Heart right ventricle (tissue), 16 donors: ENCODE data around the gene RAB44. TPM values are rescaled to one million over a fixed set of nuclear protein-coding genes. Genes with fewer than 3 reads are reported as not detected.

Experiments used
- ATAC-seq, 8 donors: fragments of 200-7000 bp; cut with Tn5 transposase; one replicate each; pipeline ENCODE4 v1.9.1; 2020; ENCODE audit warnings: mild to moderate bottlenecking in 8 of 8, moderate library complexity in 8 of 8, moderate number of reproducible peaks in 1 of 8
- DNase-seq, 2 donors: peaks; one replicate each; pipeline ENCODE4 v3.0.0-alpha.2; 2020
- H3K27ac ChIP-seq, 10 donors: fragments of 200-600 bp; sonication (generic) in 2 of 10; one replicate each; pipeline versions ENCODE4 v1.5.0 to v1.8.0; 2020 to 2022; ENCODE audit warnings: mild to moderate bottlenecking in 3 of 10
- H3K27me3 ChIP-seq, 7 donors: fragments of 200-600 bp; one replicate each; pipeline ENCODE4 v1.8.0; 2021 to 2022; ENCODE audit warnings: mild to moderate bottlenecking in 2 of 7
- H3K36me3 ChIP-seq, 9 donors: fragments of 200-600 bp; sonication (generic) in 1 of 9; one replicate each; pipeline versions ENCODE4 v1.5.0 to v1.8.0; 2020 to 2022; ENCODE audit warnings: mild to moderate bottlenecking in 2 of 9
- H3K4me1 ChIP-seq, 9 donors: fragments of 200-600 bp; sonication (generic) in 1 of 9; one replicate each; pipeline versions ENCODE4 v1.5.0 to v1.8.0; 2020 to 2022; ENCODE audit warnings: mild to moderate bottlenecking in 4 of 9
- H3K4me3 ChIP-seq, 10 donors: fragments of 200-600 bp; sonication (generic) in 2 of 10; one replicate each; pipeline versions ENCODE4 v1.5.0 to v1.8.0; 2020 to 2022; ENCODE audit warnings: mild to moderate bottlenecking in 7 of 10, moderate library complexity in 2 of 10
- H3K9me3 ChIP-seq, 11 donors: fragments of 200-600 bp in 10 of 11; sonication (generic) in 2 of 11; one replicate each; pipeline versions ENCODE4 v1.5.0 to v1.8.0; 2013 to 2022; ENCODE audit warnings: mild to moderate bottlenecking in 2 of 11, control low read depth in 1 of 11, moderate library complexity in 1 of 11
- WGBS, 2 donors: extraction: QIAGEN DNeasy Blood & Tissue Kit; methylation state at CpG; one replicate each; pipeline ENCODE4 v1.1.7; 2013; ENCODE audit warnings: inconsistent platforms in 1 of 2; 5-methylcytosine and 5-hydroxymethylcytosine counted together
- intact Hi-C, 10 donors: fragments of 100-400 bp; cut with DNase I; formaldehyde crosslinking; loops; one replicate each; pipeline versions ENCODE4 v1.11.1 to v1.14.2; 2022
- polyA plus RNA-seq, 2 donors: library from polyadenylated mRNA; stranded (reverse); fragments of 200-250 nt; gene quantifications; one replicate each; pipeline ENCODE4 v1.2.3, GENCODE V29; 2013
- total RNA-seq, 10 donors: library from RNA; stranded (reverse); fragmentation: NEBNext Ultra II Directional in 3 of 10; extraction: Animal tissue kit (Norgen Biotek cat#: 25700) in 3 of 10; gene quantifications; one replicate each; pipeline versions ENCODE4 v1.2.1 to v1.2.4, GENCODE V29; 2021 to 2023
- TF ChIP-seq, protein P1 (sequence below), 9 donors: fragments of 200-600 bp; sonication (generic) in 2 of 9; IDR thresholded peaks; one replicate each; pipeline versions ENCODE4 v1.5.0 to v1.8.0; 2021 to 2022; ENCODE audit warnings: antibody characterized with exemption in 9 of 9, mild to moderate bottlenecking in 5 of 9, moderate library complexity in 1 of 9
- donor health status: Arrhythmogenic right ventricular cardiomyopathy.
- donor health status: ischemic (EF 13 %, LVEDD 7.1; RV severe dilation, severe dysfunction).
- donor health status: healthy with polysubstance abuse.
- donor health status: DM: no; HTN: yes; CAD: no.
- donor health status: DM: no; HTN: no; CAD: no.
- donor health status: ischemic (EF 25% LVEDD 6.9; RV normal size, moderate dysfunction).
- donor health status: ischemic (EF 25% LVEDD 5.7; RV mildly dilated, moderate dysfunction).
- donor health status: healthy.
- donor health status: DM: yes; HTN: yes; CAD: no.
- donor health status: Ischemic cardiomyopathy.
- donor health status: ischemic (EF 35%, LVEDD 5.7; RV mildly dilated, moderate dysfunction).
- donor health status: nonischemic (EF 11% LVEDD 7.7; RV severe dilation, severe dysfunction).
- donor health status: DM: yes; HTN: yes; CAD: no.
- donor health status: PGD.
- donor health status: ischemic (EF 29% LVEDD 5.4; RV normal size, mild dysfunction).
- donor health status: nonischemic (EF 23%, LVEDD 6.1; RV moderate dilation, normal function).

Gene RAB44
- total and polyA plus RNA-seq, 12 donors = 0.03 to 0.39 (median 0.06) TPM; not detected in 6

DNA sequence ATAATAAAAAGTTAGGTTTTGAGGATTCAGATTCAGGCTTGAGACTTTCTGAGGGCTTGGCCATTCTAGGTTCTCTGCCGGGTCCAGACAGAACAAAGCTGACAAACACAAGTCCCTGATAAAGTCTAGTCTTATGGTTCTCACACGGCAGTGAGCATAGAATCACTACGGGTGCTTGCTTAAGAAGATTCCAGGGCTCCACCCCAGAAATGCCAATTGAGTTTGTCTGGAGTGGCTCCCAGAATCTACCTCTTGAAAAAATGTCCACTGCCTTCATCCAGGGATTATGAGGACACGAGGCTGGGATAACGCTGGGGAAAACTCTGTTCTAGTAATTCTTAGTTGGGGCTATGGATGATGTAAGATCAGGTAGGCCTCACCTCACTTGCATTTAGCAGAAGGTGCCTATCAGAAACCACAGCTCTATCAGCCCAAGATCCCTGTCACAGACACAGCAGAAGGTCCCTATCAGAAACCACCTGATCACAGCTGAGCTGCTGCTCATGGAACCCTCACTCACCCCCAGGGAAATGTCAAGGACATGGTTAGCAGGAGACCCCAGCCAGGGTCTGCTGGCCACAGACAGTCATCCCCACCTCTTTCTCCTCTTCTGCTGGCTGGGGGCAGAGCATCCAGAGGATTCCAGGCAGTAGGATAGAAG is 52.3 kb downstream of the RAB44 start:
- Histone ChIP-seq H3K27ac (no peak overlapping the region), H3K27me3 (no peaks in the 10 kb centered on the region), H3K4me1 (peaks cover 0 to 31% (median 0%) of the 10 kb centered on the region in 9 donors), H3K36me3 (peaks cover 0 to 4% (median 0%) of the 10 kb centered on the region in 9 donors), H3K9me3 (peaks cover 0 to 24% (median 5%) of the 10 kb centered on the region in 11 donors), H3K4me3 (no peak overlapping the region)
- no peak for ATAC-seq
- TF ChIP-seq, protein P1, sequence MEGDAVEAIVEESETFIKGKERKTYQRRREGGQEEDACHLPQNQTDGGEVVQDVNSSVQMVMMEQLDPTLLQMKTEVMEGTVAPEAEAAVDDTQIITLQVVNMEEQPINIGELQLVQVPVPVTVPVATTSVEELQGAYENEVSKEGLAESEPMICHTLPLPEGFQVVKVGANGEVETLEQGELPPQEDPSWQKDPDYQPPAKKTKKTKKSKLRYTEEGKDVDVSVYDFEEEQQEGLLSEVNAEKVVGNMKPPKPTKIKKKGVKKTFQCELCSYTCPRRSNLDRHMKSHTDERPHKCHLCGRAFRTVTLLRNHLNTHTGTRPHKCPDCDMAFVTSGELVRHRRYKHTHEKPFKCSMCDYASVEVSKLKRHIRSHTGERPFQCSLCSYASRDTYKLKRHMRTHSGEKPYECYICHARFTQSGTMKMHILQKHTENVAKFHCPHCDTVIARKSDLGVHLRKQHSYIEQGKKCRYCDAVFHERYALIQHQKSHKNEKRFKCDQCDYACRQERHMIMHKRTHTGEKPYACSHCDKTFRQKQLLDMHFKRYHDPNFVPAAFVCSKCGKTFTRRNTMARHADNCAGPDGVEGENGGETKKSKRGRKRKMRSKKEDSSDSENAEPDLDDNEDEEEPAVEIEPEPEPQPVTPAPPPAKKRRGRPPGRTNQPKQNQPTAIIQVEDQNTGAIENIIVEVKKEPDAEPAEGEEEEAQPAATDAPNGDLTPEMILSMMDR (IDR thresholded peaks at IDR 0.05) = no peak
- 91 to 92% methylated on average over 5 of the region's 5 CpGs for WGBS, 2 donors
- no peak for DNase-seq
- intact Hi-C loops = loop anchor here in 8 of 10 donors (10.0 kb wide), 4 partner anchors 55 to 325 kb away; partner anchors contain the start of gene RAB44 (in 1 of the 8)

DNA sequence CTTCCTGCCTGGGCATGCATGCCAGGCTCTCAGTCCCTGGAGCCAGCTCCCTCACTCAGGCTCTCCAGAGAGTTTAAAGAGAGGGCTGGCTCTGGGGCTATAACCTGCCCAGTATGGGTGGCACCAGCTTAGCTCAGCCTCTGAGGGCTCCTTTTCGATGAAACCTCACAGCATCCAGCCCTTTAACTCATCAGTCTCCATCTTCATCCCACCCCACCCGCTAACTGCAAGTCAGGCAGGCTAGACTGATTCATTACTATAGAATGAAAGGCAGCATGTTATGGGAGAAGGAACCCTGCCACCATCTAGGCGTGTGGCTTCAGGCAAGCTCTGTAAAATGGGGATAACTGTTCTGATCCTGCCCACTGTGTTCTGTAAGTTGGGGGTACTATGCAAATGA is 53.5 kb downstream of the RAB44 start:
- DNase-seq = no peak
- no peak overlapping the region for H3K27ac ChIP-seq
- H3K9me3 ChIP-seq = peaks cover 0 to 24% (median 5%) of the 10 kb centered on the region in 11 donors
- peaks cover 0 to 6% (median 0%) of the 10 kb centered on the region in 9 donors for H3K36me3 ChIP-seq
- ATAC-seq = no peak
- WGBS, 2 donors = 95 to 96% methylated on average over 3 of the region's 3 CpGs
- H3K4me3 ChIP-seq = no peak overlapping the region
- TF ChIP-seq, protein P1 (IDR thresholded peaks at IDR 0.05) = no peak
- H3K27me3 ChIP-seq = no peaks in the 10 kb centered on the region
- peaks cover 0 to 42% (median 0%) of the 10 kb centered on the region in 9 donors for H3K4me1 ChIP-seq
- intact Hi-C loops = loop anchor here in 8 of 10 donors (10.0 kb wide), 4 partner anchors 56 to 326 kb away; partner anchors contain the start of gene RAB44 (in 1 of the 8)

DNA sequence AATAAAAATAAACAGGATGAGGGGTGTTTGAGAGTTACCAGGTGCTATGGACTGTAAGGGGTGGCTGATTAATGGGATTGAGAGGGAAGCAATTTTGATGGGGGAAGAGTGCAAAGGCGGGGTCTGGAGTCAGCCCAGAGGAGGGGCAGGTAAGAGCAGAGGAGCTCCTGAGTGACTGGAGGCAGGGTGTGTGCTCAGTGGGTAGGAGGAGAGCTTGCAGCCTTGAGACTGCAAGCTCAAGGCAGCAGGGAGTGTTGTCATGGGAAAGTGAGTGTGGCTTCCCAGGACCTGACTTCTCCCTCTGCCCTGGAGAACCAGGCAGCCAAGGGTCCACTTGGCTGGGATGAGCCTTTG is 54.2 kb downstream of the RAB44 start:
- ATAC-seq (no peak), DNase-seq (no peak)
- intact Hi-C loops = loop anchor here in 8 of 10 donors (10.0 kb wide), 4 partner anchors 57 to 327 kb away; partner anchors contain the start of gene RAB44 (in 1 of the 8)
- H3K27ac ChIP-seq = peak overlapping the region in 1 of 10 donors; percentile 70
- H3K36me3 ChIP-seq = peaks cover 0 to 6% (median 0%) of the 10 kb centered on the region in 9 donors
- 0 to 53% methylated on average over 1 of the region's 1 CpG for WGBS, 2 donors
- TF ChIP-seq, protein P1 (IDR thresholded peaks at IDR 0.05) = no peak
- no peak overlapping the region for H3K4me3 ChIP-seq
- H3K4me1 ChIP-seq = peaks cover 0 to 49% (median 2%) of the 10 kb centered on the region in 9 donors
- no peaks in the 10 kb centered on the region for H3K27me3 ChIP-seq
- peaks cover 0 to 24% (median 5%) of the 10 kb centered on the region in 11 donors for H3K9me3 ChIP-seq

DNA sequence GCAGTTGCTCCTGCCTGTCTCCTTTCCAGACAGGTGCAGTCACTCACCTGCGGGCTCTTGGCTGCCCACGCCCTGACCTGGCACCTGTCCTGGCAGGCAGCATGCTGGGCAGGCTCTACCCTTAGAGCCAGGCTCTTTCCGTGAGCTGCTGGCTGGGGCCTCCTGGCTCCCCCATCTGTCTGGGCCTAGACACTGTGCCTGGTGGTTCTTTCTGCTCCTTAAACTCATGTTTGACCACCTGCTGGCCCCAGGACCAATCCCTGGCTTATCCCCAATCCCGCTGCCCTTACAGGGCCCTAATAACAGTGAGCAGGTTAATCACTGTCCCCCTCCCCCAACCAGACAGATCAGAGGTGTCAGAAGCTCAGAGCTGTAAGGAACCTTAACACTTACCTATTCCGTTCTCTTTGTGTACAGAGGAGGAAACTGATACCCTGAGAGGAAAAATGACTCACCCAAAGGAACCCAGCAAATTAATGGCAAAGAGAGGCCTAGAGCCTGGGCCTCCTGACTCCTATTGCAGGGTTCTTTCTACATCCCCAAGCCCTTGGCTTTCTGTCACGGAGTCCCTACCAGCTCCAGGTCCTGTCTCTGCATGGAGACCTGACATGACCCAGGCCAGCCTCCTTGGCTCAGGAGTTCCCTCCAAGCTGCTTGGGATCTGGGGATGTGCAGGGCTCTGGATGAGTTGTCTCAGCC is 54.7 kb downstream of the RAB44 start:
- intact Hi-C loops = loop anchor here in 8 of 10 donors (10.0 kb wide), 4 partner anchors 58 to 328 kb away; partner anchors contain the start of gene RAB44 (in 1 of the 8)

More for the DNA sequence above, 54.7 kb downstream of the RAB44 start:
- peaks cover 0 to 6% (median 0%) of the 10 kb centered on the region in 9 donors for H3K36me3 ChIP-seq
- H3K27me3 ChIP-seq = no peaks in the 10 kb centered on the region
- DNase-seq (no peak), ATAC-seq (no peak)
- H3K4me1 ChIP-seq = peaks cover 0 to 55% (median 7%) of the 10 kb centered on the region in 9 donors
- H3K4me3 ChIP-seq = no peak overlapping the region
- WGBS, 2 donors = 91 to 92% methylated on average over 6 of the region's 6 CpGs
- TF ChIP-seq, protein P1 (IDR thresholded peaks at IDR 0.05) = no peak
- H3K27ac ChIP-seq = peak overlapping the region in 1 of 10 donors; percentile 70
- H3K9me3 ChIP-seq = peaks cover 0 to 24% (median 5%) of the 10 kb centered on the region in 11 donors
